ENCODE results near the gene COCH.
"Not testable (repeated sequence)": the region's sequence is repeated elsewhere in the genome, so short reads cannot be mapped to it uniquely, and the experiment has no call there.

COCH gene

GRCh38 chr14:30875788-30876053, 1.4 kb downstream of the COCH start:
- no peak for DNase-seq (ENCODE audit: low spot score)

DNA sequence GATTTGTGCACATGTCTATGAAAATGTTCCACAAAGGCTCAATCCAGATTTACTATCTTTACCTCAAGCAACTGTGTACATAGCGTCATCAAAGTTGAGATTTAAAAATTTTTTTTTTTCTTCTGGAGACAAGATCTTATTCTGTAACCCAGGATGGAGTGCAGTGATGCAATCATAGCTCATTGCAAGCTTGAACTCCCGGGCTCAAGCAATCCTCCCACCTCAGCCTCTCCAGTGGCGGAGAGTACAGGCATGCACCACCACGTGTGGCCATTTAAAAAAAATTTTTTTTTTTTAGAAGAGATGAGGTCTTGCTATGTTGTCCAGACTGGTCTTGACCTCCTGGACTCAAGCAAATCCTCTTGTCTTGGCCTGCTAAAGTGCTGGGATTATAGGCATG, 2.3 kb downstream of the COCH start:
- DNase-seq (ENCODE audit: low spot score), result no peak

DNA sequence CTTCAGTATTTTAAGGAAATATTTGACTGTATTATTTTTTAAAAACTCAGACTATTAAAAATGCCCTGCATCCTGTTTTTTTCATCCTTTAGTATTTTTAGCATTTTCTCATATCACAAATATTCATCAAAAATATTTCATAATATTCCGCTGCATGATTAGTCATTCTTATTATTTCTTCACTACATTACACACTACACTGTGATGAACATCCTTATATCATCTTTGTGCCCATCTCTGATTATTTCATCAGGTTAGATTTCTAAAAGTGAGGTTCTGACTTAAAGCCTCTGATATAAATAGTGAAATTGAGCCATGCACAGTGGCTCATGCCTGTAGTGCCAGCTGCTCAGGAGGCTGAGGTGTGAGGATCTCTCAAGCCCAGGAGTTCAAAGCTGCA, 8.1 kb downstream of the COCH start:
- DNase-seq (ENCODE audit: low spot score), result no peak

DNA sequence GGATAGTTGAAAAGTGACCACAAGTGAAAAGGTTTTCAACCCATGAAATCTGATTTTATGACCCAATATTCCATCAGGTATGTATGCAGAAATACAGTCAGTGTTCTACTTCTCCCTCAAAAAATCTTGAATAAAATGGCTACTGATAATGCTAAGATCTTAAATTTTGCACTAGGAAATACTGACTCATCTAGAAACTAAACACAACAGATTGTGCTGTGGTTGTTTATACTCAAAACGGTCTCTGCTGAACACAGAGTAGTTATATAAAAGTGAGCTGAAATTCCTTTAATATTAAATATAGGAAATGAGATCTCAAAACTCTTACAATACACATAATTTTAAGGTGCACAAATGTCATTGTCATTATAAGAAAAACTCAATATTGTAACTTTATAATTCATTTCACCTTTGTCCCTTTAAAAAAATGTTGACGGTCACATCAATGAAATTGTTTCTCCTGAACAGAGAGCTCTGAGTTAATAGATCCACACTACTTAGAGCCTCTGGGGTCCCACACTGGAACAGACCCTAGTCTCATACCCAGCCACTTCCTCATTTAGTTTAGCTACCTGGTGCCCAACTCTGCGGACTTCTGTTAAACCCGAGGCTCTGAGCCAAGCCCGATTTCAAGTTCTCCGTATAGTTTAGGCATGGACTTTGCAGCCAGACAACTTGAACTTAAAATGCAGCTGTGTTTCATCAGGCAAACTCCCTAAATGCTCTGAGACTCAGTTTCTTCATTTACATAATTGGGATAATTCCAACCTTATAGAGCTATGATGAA, 9.3 kb downstream of the COCH start:
- DNase-seq (ENCODE audit: low spot score), result no peak

GRCh38 chr14:30884901-30885300, 10.5 kb downstream of the COCH start:
- DNase-seq (ENCODE audit: low spot score), result no peak

DNA sequence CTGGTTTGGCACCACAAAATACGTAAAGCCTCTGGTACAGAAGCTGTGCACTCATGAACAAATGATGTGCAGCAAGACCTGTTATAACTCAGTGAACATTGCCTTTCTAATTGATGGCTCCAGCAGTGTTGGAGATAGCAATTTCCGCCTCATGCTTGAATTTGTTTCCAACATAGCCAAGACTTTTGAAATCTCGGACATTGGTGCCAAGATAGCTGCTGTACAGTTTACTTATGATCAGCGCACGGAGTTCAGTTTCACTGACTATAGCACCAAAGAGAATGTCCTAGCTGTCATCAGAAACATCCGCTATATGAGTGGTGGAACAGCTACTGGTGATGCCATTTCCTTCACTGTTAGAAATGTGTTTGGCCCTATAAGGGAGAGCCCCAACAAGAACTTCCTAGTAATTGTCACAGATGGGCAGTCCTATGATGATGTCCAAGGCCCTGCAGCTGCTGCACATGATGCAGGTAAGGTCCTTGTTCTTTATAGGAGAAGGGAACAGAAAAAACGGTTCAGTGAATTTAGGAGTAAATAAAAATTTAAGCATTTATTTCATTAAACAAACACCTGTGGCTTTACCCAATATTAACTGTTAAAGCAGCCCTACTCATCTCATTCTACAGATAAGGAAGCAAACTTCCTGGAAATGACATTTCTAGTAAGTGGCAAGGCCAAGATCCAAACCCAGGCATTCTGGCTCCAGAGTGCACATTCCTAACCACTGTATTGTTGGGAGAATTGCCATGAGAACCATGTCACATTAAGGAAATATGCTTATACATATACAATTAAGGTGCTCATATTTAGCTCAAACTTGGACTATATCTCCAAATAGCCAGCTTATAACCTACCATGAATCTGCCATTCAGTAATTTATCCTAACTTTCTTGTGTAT, 11.7 kb downstream of the COCH start:
- no peak for DNase-seq (ENCODE audit: low spot score)

- DNase-seq (ENCODE audit: low spot score), result peak; percentile 26
Observed at GRCh38 chr14:30888480-30889243, 14.3 kb downstream of the COCH start.

DNA sequence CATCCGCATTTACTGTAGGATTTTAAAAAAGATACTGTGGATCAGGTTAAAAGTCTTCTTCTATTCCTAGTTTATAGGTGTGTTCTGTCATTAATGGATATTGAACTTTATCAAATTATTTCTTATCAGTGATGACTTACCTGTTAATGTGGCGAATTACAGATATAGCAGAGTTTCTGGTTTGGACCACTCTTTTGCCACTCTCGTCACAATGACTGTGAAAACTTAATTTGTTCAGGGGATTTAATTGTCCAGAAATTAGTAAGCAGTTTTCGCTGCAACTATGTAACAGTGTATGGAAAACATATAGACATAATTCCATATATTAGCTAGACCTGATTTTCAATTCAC, 14.9 kb downstream of the COCH start:
- no peak for DNase-seq (ENCODE audit: low spot score)

- DNase-seq (ENCODE audit: low spot score), result no peak
Observed at GRCh38 chr14:30893819-30894218, 19.5 kb downstream of the COCH start.

DNA sequence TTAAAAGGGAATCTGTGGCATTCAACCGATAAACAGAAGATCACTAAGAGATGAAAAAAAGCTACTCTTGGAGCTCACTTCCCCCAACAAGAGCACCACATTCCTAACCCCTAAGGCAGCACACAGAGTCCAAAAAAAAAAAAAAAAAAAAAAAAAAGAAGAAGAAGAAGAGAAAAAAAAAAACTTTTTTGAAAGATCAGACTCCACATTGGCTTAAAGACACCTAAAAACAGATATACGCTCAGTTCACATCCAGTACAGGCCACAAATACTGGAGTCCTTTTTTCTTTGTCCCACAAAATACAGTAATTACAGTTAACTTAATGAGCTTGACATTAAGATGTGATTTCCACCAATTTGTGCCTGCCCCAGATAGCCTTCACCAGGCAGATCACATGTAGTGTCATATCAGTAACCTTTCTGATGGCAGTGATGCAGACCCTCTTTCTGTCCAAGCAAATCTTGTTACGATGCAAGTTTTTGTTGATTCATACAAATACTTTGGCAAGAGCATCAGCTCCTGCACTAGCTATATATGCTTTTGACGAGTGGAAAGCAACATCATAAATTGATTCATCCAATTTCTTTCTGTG, 20.7 kb downstream of the COCH start:
- DNase-seq (ENCODE audit: low spot score), result no peak

DNA sequence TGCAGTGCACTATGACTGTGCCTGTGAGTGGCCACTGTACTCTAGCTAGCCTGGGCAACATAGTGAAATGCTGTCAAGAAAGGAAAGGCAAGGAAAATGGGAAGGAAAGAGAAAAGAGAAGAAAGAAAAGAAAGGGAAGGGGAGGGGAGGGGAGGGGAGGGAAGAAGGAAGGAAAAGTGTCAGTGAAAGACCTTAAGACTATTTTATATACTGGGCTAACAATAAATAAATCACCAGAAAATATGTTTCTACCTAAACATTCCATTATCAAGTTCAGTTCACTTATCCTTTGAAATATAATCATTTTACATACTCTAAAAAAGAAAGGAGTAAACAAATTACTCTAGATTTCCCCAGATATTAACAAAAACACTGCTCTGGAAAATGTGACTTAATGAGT, 22.1 kb downstream of the COCH start:
- DNase-seq (ENCODE audit: low spot score), result no peak

- DNase-seq (ENCODE audit: low spot score), result not testable (repeated sequence)
Observed at GRCh38 chr14:30897121-30897520, 22.8 kb downstream of the COCH start.

DNA sequence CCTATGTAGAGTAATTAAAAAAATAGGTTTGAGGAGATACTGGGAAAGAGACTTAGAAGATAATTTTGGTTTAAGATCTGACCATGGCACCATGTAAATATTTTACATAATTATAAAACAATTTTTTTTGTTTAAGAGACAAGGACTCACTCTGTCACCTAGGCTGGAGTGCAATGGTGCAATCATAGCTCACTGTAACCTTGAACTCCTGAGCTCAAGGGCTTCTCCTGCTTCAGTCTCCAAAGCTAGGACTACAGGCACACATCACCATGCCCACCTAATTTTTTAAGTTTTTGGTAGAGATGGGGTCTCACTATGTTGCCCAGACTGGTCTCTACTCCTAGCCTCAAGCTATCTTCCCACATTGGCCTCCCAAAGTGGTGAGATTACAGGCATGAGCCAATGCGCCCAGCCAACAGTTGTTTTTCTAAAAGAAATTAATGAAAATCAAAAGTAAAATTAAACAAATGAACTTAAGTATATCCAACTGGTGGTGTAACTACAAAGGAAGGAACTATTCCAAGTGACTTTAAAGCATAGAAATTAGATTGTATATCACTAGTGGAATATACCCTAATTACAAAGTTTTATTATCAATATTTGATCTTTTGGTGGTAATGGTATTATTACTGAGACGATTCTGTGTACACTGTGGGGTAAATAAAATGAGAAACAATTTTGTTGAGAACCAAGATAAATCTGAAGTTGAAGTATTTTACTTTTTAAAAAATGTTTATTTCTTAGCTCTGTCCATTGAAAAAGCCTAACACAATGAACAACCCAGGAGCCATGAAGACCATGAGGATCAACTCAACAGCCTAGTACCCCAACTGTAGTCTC, 29.1 kb downstream of the COCH start:
- no peak for DNase-seq (ENCODE audit: low spot score)

GRCh38 chr14:30906752-30907658, 32.6 kb downstream of the COCH start:
- DNase-seq (ENCODE audit: low spot score), result peak; percentile 57

- no peak for DNase-seq (ENCODE audit: low spot score)
Observed at GRCh38 chr14:30907659-30908057, 33.3 kb downstream of the COCH start.

DNA sequence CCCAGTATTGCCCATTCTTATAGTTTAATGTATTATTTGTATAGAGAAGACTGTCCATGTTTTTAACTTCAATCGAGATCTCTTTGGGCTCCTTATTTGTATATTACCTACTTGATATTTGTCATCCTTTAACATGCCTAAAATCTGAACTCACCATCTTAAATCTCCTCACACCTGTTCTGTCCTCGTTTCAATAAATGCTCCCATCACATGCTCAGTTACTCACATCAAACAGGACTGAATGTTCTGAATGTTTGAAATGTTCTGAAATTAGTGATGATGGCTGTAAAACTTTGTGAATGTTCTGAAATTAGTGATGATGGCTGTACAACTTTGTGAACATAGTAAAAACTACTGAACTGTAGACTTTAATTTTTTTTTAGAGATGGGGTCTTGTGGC, 34.5 kb downstream of the COCH start:
- DNase-seq (ENCODE audit: low spot score), result no peak

DNA sequence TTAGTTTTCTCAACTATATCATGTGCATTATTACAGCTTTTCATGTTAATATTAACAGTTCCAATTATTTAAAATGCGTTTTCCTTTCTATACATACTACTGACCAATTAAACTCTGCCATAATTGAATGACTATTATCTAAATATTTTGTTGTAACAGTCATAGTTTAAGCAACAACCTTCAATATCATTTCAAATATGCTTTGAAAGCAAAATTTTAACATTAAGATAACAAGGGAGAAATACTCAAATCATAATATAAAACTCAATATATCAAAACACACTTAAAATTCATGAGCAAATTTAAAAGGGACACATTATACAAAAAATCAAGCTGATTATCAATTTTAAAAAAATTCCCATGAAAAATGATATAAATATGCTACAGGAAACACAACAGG, 40.5 kb downstream of the COCH start:
- DNase-seq (ENCODE audit: low spot score), result no peak

DNA sequence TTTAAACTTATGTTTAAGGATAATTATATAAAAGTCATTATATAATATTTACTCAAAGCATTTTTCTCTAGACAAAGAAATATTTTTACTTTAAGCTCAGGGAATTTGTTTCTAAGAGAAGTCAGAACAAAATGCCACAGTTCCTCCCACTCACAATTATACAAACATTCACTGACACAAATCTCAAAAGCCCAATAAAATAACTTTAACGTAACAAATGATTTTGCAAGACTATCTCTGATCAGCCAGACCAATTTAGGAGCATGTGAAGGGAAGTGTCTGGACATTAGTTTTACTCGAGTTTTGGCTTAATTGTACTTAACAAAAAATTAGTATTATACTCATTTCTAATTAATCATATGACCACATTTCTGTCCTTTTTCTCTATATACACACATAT, 41.2 kb downstream of the COCH start:
- no peak for DNase-seq (ENCODE audit: low spot score)

- peak; percentile 18 for DNase-seq (ENCODE audit: low spot score)
Observed at GRCh38 chr14:30921305-30921704, 46.9 kb downstream of the COCH start.

GRCh38 chr14:30921788-30922187, 47.4 kb downstream of the COCH start:
- DNase-seq (ENCODE audit: low spot score), result no peak

GRCh38 chr14:30925254-30925653, 50.9 kb downstream of the COCH start:
- DNase-seq (ENCODE audit: low spot score), result no peak

Data from NAMALWA (cell line).